K562 (cell line): ENCODE measurements around the gene SPOCD1.
A peak's percentile ranks its signal among the peaks of the same experiment; 100 is the strongest.

Experiments
- BRCA1 ChIP-seq, 2 experiments: fragments of 450-650 bp in 1 of 2; sonication (generic) in 1 of 2; formaldehyde crosslinking in 1 of 2; IDR thresholded peaks; 2 replicates each; pipeline versions ENCODE4 v1.5.0 to v1.6.1; 2017 to 2020; ENCODE audit warnings: mild to moderate bottlenecking in 1 of 2, missing genetic modification reagents in 1 of 2
- CTCF ChIP-seq, 3 experiments: IDR thresholded peaks in 2 of 3; conservative IDR thresholded peaks in 1 of 3; 2 replicates each; pipeline ENCODE4 v1.5.1; 2011 to 2012; ENCODE audit warnings: low read length in 3 of 3, mild to moderate bottlenecking in 3 of 3, control low read depth in 2 of 3, improper control_type of control experiment in 1 of 3, inconsistent platforms in 1 of 3, low read depth in 1 of 3, mixed read lengths in 1 of 3, moderate library complexity in 1 of 3; ENCODE audit not compliant: insufficient read depth in 2 of 3
- CXXC5 ChIP-seq: fragments of 250-450 bp; sonication (Bioruptor Pico); IDR thresholded peaks from 2 replicates; pipeline ENCODE4 v1.8.0; 2022; ENCODE audit warnings: inconsistent platforms, mild to moderate bottlenecking, moderate library complexity
- HIVEP1 ChIP-seq: fragments of 250-450 bp; sonication (Bioruptor Pico); IDR thresholded peaks from 2 replicates; pipeline ENCODE4 v1.4.0; 2020; ENCODE audit warnings: mild to moderate bottlenecking
- PCBP1 ChIP-seq: fragments of 200-400 bp; formaldehyde crosslinking; IDR thresholded peaks from 2 replicates; pipeline ENCODE4 v1.6.1; 2018; ENCODE audit warnings: mild to moderate bottlenecking, low read depth, low read length; ENCODE audit not compliant: poor library complexity, severe bottlenecking
- RUNX1 ChIP-seq: sonication (generic); IDR thresholded peaks from 2 replicates; pipeline ENCODE4 v1.6.1; 2016; ENCODE audit warnings: antibody characterized with exemption, low read depth
- SP2 ChIP-seq: IDR thresholded peaks from 2 replicates; pipeline ENCODE4 v1.6.1; 2011; ENCODE audit warnings: mild to moderate bottlenecking, low read depth, low read length, moderate library complexity; ENCODE audit not compliant: poor library complexity, severe bottlenecking; ENCODE audit errors: extremely low read depth
- TARDBP ChIP-seq: fragments of 450-650 bp; IDR thresholded peaks from 2 replicates; pipeline ENCODE4 v1.6.1; 2016
- TCF7 ChIP-seq: sonication (generic); IDR thresholded peaks from 2 replicates; pipeline ENCODE4 v1.6.1; 2016; ENCODE audit warnings: antibody characterized with exemption, borderline replicate concordance
- TRIM28 ChIP-seq: fragments of 450-650 bp; IDR thresholded peaks from 2 replicates; pipeline ENCODE4 v1.6.1; 2017
- ZBTB33 ChIP-seq: sonication (generic); formaldehyde crosslinking; IDR thresholded peaks from 2 replicates; pipeline ENCODE4 v1.8.1; 2023; ENCODE audit warnings: mild to moderate bottlenecking, missing genetic modification reagents
- ZNF146 ChIP-seq: IDR thresholded peaks from one replicate; pipeline ENCODE4 v1.6.1; 2018; ENCODE audit warnings: missing compliant biosample characterization; ENCODE audit not compliant: unreplicated experiment
- TF ChIP-seq, protein P1 (sequence below): fragments of 250-450 bp; sonication (Bioruptor Pico); IDR thresholded peaks from 2 replicates; pipeline ENCODE4 v1.5.0; 2020; ENCODE audit warnings: mild to moderate bottlenecking

DNA sequence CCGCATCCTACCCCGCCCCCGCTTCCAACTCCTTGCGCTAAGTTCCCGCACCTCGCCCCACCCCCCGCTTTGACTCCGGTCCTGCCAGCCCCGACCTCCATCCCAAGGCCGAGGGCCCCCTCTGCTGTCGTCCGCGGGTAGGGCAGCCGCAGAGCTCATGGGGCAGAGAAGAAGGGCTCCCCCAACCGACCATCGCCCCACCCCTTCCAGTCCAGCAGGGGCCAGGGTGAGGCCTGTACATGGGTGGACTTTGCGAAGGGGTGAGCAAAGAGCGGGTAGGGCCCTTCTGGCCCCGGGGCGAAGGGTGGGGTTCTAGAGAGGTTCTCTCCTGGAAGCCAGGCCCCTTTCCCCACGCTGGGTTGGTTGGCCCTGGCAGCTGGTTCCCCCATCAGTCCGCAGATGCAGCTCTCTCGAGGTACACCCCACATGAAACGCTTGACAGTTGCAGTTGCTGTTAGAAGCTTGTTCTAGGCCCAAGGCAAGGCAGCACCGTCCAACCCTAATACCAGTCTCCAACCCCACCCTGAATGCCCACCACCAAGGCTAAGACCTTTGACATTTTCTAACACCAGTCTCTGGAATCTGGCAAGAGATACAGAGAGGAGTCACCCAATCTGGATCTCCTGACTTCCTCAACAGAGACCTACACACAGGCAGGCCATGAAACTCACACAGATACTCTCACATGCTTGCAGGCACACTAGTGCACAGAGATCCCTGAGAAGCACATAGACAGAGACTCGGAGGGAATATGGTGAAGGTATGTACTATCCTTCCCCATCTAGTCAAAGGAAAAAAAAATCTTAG, 26.4 kb downstream of the SPOCD1 start:
- TF ChIP-seq TCF7 (no peak), CXXC5 (CRISPR knock-in tag) (no peak), RUNX1 (no peak), SP2 (no peak), PCBP1 (peak; percentile 74), BRCA1 (IDR thresholded peaks at IDR 0.05) (no peak), BRCA1 (CRISPR knock-in tag; IDR thresholded peaks at IDR 0.05) (no peak), CTCF (IDR thresholded peaks at IDR 0.05 in 2 of 3, conservative IDR thresholded peaks at IDR 0.05 in 1 of 3; ENCODE audit: insufficient read depth in 2 of 3, low read depth in 1 of 3, low read length in 3 of 3) (peak; percentile 92 to 99 (median 99)), ZBTB33 (CRISPR knock-in tag) (0 out of 2 replicates have a peak, but pooled peaks have one; percentile 12), TARDBP (no peak), TRIM28 (no peak), ZNF146 (CRISPR knock-in tag) (no peak), HIVEP1 (CRISPR knock-in tag) (no peak)
- TF ChIP-seq, protein P1, sequence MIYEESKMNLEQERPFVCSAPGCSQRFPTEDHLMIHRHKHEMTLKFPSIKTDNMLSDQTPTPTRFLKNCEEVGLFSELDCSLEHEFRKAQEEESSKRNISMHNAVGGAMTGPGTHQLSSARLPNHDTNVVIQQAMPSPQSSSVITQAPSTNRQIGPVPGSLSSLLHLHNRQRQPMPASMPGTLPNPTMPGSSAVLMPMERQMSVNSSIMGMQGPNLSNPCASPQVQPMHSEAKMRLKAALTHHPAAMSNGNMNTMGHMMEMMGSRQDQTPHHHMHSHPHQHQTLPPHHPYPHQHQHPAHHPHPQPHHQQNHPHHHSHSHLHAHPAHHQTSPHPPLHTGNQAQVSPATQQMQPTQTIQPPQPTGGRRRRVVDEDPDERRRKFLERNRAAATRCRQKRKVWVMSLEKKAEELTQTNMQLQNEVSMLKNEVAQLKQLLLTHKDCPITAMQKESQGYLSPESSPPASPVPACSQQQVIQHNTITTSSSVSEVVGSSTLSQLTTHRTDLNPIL (CRISPR knock-in tag), result no peak
